ENCODE results near the gene ZBBX.

DNA sequence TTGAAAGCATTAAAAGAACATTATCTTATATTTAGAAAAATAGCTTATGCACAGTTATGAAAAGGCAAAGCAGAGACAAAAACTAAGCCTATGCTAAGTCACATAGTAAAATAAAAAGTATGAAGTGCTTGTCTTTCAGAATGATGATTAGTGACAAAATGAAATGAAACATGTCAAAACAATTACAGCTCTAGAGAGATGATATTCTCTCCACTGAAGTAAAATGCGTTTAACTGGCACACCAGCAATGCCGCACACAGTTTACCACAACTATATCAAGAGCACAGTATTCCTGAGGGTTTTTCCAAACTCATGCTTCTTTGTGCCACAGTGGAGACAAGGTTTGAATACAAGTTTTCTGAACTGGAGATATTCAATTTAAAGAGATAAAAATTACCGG is 2.1 kb upstream of the ZBBX start:
- no peak for TF ChIP-seq CTCF (IDR thresholded peaks at IDR 0.05)
- no peak for TF ChIP-seq EP300 (IDR thresholded peaks at IDR 0.05)
- TF ChIP-seq REST (IDR thresholded peaks at IDR 0.05) = no peak
- no peak for TF ChIP-seq POLR2A (IDR thresholded peaks at IDR 0.05; ENCODE audit: low read length)
- no peak for TF ChIP-seq RFX5 (IDR thresholded peaks at IDR 0.05)
- no peak for TF ChIP-seq NPAS2 (CRISPR knock-in tag; IDR thresholded peaks at IDR 0.05; ENCODE audit: borderline replicate concordance)
- TF ChIP-seq CHD2 (IDR thresholded peaks at IDR 0.05; ENCODE audit: low read length, partially characterized antibody) = no peak

All from A549 (cell line).